Gastrocnemius medialis (tissue), 4 donors: Measurements from ENCODE around the gene IFNAR2.

Experiments
- POLR2A ChIP-seq, 2 donors: fragments of 450-650 bp; IDR thresholded peaks; one replicate each; pipeline ENCODE4 v1.6.1; 2017; ENCODE audit warnings: antibody characterized with exemption in 2 of 2, mild to moderate bottlenecking in 2 of 2, moderate library complexity in 2 of 2
- TF ChIP-seq, protein P1 (sequence below), 5 experiments: fragments of 450-650 bp in 3 of 5; fragments of 200-600 bp in 2 of 5; sonication (generic) in 2 of 5; IDR thresholded peaks in 4 of 5; conservative IDR thresholded peaks in 1 of 5; 1 replicate in 4 of 5; 2 replicates in 1 of 5; pipeline ENCODE4 v1.5.1; 2016 to 2019; ENCODE audit warnings: antibody characterized with exemption in 5 of 5, mild to moderate bottlenecking in 3 of 5, moderate library complexity in 3 of 5

- TF ChIP-seq, protein P1, sequence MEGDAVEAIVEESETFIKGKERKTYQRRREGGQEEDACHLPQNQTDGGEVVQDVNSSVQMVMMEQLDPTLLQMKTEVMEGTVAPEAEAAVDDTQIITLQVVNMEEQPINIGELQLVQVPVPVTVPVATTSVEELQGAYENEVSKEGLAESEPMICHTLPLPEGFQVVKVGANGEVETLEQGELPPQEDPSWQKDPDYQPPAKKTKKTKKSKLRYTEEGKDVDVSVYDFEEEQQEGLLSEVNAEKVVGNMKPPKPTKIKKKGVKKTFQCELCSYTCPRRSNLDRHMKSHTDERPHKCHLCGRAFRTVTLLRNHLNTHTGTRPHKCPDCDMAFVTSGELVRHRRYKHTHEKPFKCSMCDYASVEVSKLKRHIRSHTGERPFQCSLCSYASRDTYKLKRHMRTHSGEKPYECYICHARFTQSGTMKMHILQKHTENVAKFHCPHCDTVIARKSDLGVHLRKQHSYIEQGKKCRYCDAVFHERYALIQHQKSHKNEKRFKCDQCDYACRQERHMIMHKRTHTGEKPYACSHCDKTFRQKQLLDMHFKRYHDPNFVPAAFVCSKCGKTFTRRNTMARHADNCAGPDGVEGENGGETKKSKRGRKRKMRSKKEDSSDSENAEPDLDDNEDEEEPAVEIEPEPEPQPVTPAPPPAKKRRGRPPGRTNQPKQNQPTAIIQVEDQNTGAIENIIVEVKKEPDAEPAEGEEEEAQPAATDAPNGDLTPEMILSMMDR (IDR thresholded peaks at IDR 0.05 in 4 of 5, conservative IDR thresholded peaks at IDR 0.05 in 1 of 5), result no peak
- no peak for TF ChIP-seq POLR2A (IDR thresholded peaks at IDR 0.05)
Observed at GRCh38 chr21:33254766-33255165, 25.0 kb downstream of the IFNAR2 start.
